SU-DHL-6 (cell line): ENCODE data around the gene LOXHD1.

ENCODE experiments used
- CTCF ChIP-seq: fragments of 200-600 bp; sonication (generic); IDR thresholded peaks from one replicate; pipeline ENCODE4 v1.5.1; 2017; ENCODE audit warnings: antibody characterized with exemption, mild to moderate bottlenecking, low read length, moderate library complexity; ENCODE audit not compliant: insufficient read depth, poor library complexity, severe bottlenecking
- EZH2phosphoT487 ChIP-seq: fragments of 200-600 bp; sonication (generic), shearing (Covaris generic); conservative IDR thresholded peaks from 2 replicates; pipeline ENCODE4 v1.6.1; 2018; ENCODE audit warnings: mild to moderate bottlenecking, antibody characterized with exemption, low read length, moderate library complexity, mixed read lengths

- TF ChIP-seq EZH2phosphoT487 (no peak), CTCF (no peak)
Measured at GRCh38 chr18:46702471-46702870, 45.5 kb upstream of the LOXHD1 start.
